Uterus (tissue), 4 donors: ENCODE results near the gene PTGIS. TPM values are rescaled to one million over a fixed set of nuclear protein-coding genes. Genes with fewer than 3 reads are reported as not detected.

ENCODE experiments used
- DNase-seq, 2 donors: peaks; one replicate each; pipeline ENCODE4 v3.0.0-alpha.2; 2019 to 2020
- H3K27ac ChIP-seq, 2 donors: fragments of 200-600 bp; sonication (generic); 1 replicate in 1 of 2; 2 replicates in 1 of 2; pipeline ENCODE4 v1.5.1; 2016 to 2018
- H3K27me3 ChIP-seq, 2 donors: fragments of 200-600 bp; sonication (generic); one replicate each; pipeline ENCODE4 v1.5.1; 2018 to 2019; ENCODE audit warnings: control low read depth in 1 of 2
- H3K36me3 ChIP-seq, 2 donors: fragments of 200-600 bp; sonication (generic); one replicate each; pipeline ENCODE4 v1.5.1; 2019; ENCODE audit warnings: control low read depth in 1 of 2
- H3K4me1 ChIP-seq, 2 donors: fragments of 200-600 bp; sonication (generic); one replicate each; pipeline ENCODE4 v1.5.1; 2018 to 2019; ENCODE audit warnings: control low read depth in 1 of 2
- H3K4me3 ChIP-seq, 2 donors: fragments of 200-600 bp; sonication (generic); 1 replicate in 1 of 2; 2 replicates in 1 of 2; pipeline ENCODE4 v1.5.1; 2018 to 2019; ENCODE audit warnings: mild to moderate bottlenecking in 1 of 2
- H3K9me3 ChIP-seq, 2 donors: fragments of 200-600 bp; sonication (generic); one replicate each; pipeline ENCODE4 v1.5.1; 2019; ENCODE audit warnings: control low read depth in 1 of 2
- CTCF ChIP-seq, 4 experiments: fragments of 200-600 bp in 2 of 4; fragments of 450-650 bp in 2 of 4; sonication (generic) in 2 of 4; IDR thresholded peaks; one replicate each; pipeline ENCODE4 v1.5.1; 2016 to 2019; ENCODE audit warnings: antibody characterized with exemption in 4 of 4, mild to moderate bottlenecking in 2 of 4, moderate library complexity in 1 of 4
- POLR2A ChIP-seq, 2 donors: fragments of 450-650 bp; IDR thresholded peaks; one replicate each; pipeline ENCODE4 v1.6.1; 2016; ENCODE audit warnings: antibody characterized with exemption in 2 of 2, mild to moderate bottlenecking in 1 of 2, moderate library complexity in 1 of 2
- intact Hi-C: fragments of 100-400 bp; cut with DNase I; formaldehyde crosslinking; loops from one replicate; pipeline ENCODE4 v1.15.1; 2023; ENCODE audit warnings: low total_unique reads
- total RNA-seq, 4 donors: library from RNA; depleted of rRNA in 3 of 4; stranded (reverse); fragments of >200 nt in 3 of 4; gene quantifications; one replicate each; pipeline versions ENCODE4 v1.1.0 to v1.2.4, GENCODE V29; 2014 to 2023
- donor health status: DM: yes; HTN: yes; CAD: no.

PTGIS gene
- total RNA-seq, 4 donors from 2014 or later, result 64.7 to 460 (median 140) TPM

GRCh38 chr20:49501917-49502316 is 66.0 kb downstream of the PTGIS start:
- H3K27ac ChIP-seq, result no peak overlapping the region
- DNase-seq, result no peak

GRCh38 chr20:49497398-49497669 is 70.6 kb downstream of the PTGIS start:
- no peak overlapping the region for H3K27ac ChIP-seq
- no peaks in the 10 kb centered on the region for H3K36me3 ChIP-seq
- intact Hi-C loops, result no loop called here
- no peaks in the 10 kb centered on the region for H3K4me1 ChIP-seq
- H3K9me3 ChIP-seq, result no peaks in the 10 kb centered on the region
- no peak overlapping the region for H3K4me3 ChIP-seq
- H3K27me3 ChIP-seq, result no peaks in the 10 kb centered on the region
- DNase-seq, result no peak
- TF ChIP-seq CTCF (IDR thresholded peaks at IDR 0.05) (no peak), POLR2A (IDR thresholded peaks at IDR 0.05) (no peak)

More at GRCh38 chr20:49501917-49502316, 66.0 kb downstream of the PTGIS start:
- Histone ChIP-seq H3K9me3 (no peaks in the 10 kb centered on the region), H3K4me1 (no peaks in the 10 kb centered on the region), H3K4me3 (no peak overlapping the region), H3K27me3 (no peaks in the 10 kb centered on the region), H3K36me3 (no peaks in the 10 kb centered on the region)
- TF ChIP-seq CTCF (IDR thresholded peaks at IDR 0.05) (no peak), POLR2A (IDR thresholded peaks at IDR 0.05) (no peak)
- intact Hi-C loops, result no loop called here

- Histone ChIP-seq H3K27me3 (no peaks in the 10 kb centered on the region), H3K36me3 (no peaks in the 10 kb centered on the region), H3K4me3 (no peak overlapping the region), H3K9me3 (no peaks in the 10 kb centered on the region), H3K27ac (no peak overlapping the region), H3K4me1 (no peaks in the 10 kb centered on the region)
- intact Hi-C loops, result no loop called here
- no peak for DNase-seq
- TF ChIP-seq POLR2A (IDR thresholded peaks at IDR 0.05) (no peak), CTCF (IDR thresholded peaks at IDR 0.05) (no peak)
Observed at GRCh38 chr20:49496553-49497397, 71.2 kb downstream of the PTGIS start.

GRCh38 chr20:49496043-49496442 is 71.9 kb downstream of the PTGIS start:
- TF ChIP-seq POLR2A (IDR thresholded peaks at IDR 0.05) (no peak), CTCF (IDR thresholded peaks at IDR 0.05) (no peak)
- DNase-seq, result no peak
- Histone ChIP-seq H3K9me3 (no peaks in the 10 kb centered on the region), H3K27ac (no peak overlapping the region), H3K4me3 (no peak overlapping the region), H3K36me3 (no peaks in the 10 kb centered on the region), H3K27me3 (no peaks in the 10 kb centered on the region), H3K4me1 (no peaks in the 10 kb centered on the region)
- intact Hi-C loops, result no loop called here

- intact Hi-C loops, result no loop called here
- DNase-seq, result no peak
- H3K4me1 ChIP-seq, result no peaks in the 10 kb centered on the region
- no peak overlapping the region for H3K27ac ChIP-seq
- no peak overlapping the region for H3K4me3 ChIP-seq
- H3K9me3 ChIP-seq, result no peaks in the 10 kb centered on the region
- no peaks in the 10 kb centered on the region for H3K36me3 ChIP-seq
- H3K27me3 ChIP-seq, result no peaks in the 10 kb centered on the region
- no peak for TF ChIP-seq POLR2A (IDR thresholded peaks at IDR 0.05)
- no peak for TF ChIP-seq CTCF (IDR thresholded peaks at IDR 0.05)
Observed at GRCh38 chr20:49490689-49491088, 77.2 kb downstream of the PTGIS start.
